Choroid plexus epithelial cell (primary cell): ENCODE measurements around the gene C16orf74.

Experiments used
- DNase-seq: peaks from one replicate; pipeline ENCODE4 v3.0.0-alpha.2; 2010; ENCODE audit warnings: low read depth
- H3K4me3 ChIP-seq: 2 replicates; pipeline ENCODE4 v1.5.1; 2011; ENCODE audit warnings: low read depth, mild to moderate bottlenecking, control low read depth, low read length, moderate library complexity
- CTCF ChIP-seq: conservative IDR thresholded peaks from 2 replicates; pipeline ENCODE4 v1.5.1; 2011; ENCODE audit warnings: low read depth, mild to moderate bottlenecking, control low read depth, inconsistent platforms, low read length, moderate library complexity

C16orf74 gene

GRCh38 chr16:85659336-85659735 is 91.6 kb downstream of the C16orf74 start:
- DNase-seq, result no peak
- H3K4me3 ChIP-seq, result no peak overlapping the region
- no peak for TF ChIP-seq CTCF

GRCh38 chr16:85658504-85659326 is 92.2 kb downstream of the C16orf74 start:
- TF ChIP-seq CTCF, result no peak
- no peak for DNase-seq

DNA sequence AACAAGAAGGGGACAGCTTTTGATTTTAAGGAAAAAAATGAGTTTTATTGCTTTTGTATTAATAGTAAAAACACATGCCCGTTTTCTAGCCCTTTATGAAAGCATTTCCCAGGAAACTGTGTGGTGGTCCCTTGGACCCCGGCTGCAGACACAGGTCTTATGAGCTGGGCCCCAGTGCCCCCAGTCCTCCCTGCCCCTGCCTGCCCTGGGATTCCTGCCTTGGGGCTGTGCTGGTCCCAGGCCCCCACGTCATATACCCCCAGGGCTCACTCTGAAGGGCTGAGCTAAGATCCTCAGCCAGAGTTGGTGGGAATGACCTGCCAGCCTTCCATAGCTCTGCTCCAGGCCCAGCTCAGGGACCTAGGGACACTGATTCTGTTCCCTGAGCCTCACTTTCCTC is 92.9 kb downstream of the C16orf74 start:
- DNase-seq, result no peak
- TF ChIP-seq CTCF, result no peak
- no peak overlapping the region for H3K4me3 ChIP-seq

More at GRCh38 chr16:85658504-85659326, 92.2 kb downstream of the C16orf74 start:
- H3K4me3 ChIP-seq, result no peak overlapping the region
